ENCODE measurements around the gene PCDH9.

- TF ChIP-seq, protein P1, sequence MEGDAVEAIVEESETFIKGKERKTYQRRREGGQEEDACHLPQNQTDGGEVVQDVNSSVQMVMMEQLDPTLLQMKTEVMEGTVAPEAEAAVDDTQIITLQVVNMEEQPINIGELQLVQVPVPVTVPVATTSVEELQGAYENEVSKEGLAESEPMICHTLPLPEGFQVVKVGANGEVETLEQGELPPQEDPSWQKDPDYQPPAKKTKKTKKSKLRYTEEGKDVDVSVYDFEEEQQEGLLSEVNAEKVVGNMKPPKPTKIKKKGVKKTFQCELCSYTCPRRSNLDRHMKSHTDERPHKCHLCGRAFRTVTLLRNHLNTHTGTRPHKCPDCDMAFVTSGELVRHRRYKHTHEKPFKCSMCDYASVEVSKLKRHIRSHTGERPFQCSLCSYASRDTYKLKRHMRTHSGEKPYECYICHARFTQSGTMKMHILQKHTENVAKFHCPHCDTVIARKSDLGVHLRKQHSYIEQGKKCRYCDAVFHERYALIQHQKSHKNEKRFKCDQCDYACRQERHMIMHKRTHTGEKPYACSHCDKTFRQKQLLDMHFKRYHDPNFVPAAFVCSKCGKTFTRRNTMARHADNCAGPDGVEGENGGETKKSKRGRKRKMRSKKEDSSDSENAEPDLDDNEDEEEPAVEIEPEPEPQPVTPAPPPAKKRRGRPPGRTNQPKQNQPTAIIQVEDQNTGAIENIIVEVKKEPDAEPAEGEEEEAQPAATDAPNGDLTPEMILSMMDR (IDR thresholded peaks at IDR 0.05), result no peak
- TF ChIP-seq POLR2A (IDR thresholded peaks at IDR 0.05), result no peak
These were observed 82.0 kb downstream of the PCDH9 start for GRCh38 chr13:67148161-67148571.

Measured in right lobe of liver (tissue), 4 donors.